Spleen (tissue), 7 donors: ENCODE data around the gene TSR2.

Experiments used
- POLR2A ChIP-seq, 3 donors: fragments of 450-650 bp; IDR thresholded peaks; one replicate each; pipeline ENCODE4 v1.5.1; 2017; ENCODE audit warnings: antibody characterized with exemption in 3 of 3, mild to moderate bottlenecking in 1 of 3
- POLR2AphosphoS5 ChIP-seq, 3 donors: sonication (generic); formaldehyde crosslinking; IDR thresholded peaks; one replicate each; pipeline ENCODE4 v1.5.1; 2017; ENCODE audit warnings: antibody characterized with exemption in 3 of 3
- TF ChIP-seq, protein P1 (sequence below), 11 experiments: fragments of 200-600 bp in 7 of 11; fragments of 450-650 bp in 4 of 11; sonication (generic) in 4 of 11; IDR thresholded peaks in 8 of 11; conservative IDR thresholded peaks in 3 of 11; 1 replicate in 7 of 11; 2 replicates in 4 of 11; pipeline versions ENCODE4 v1.4.0 to v1.8.0; 2016 to 2021; ENCODE audit warnings: antibody characterized with exemption in 11 of 11, inconsistent platforms in 4 of 11, mild to moderate bottlenecking in 1 of 11
- donor health status: DM: no; HTN: no; CAD: no; lungs with moderate emphysema.
- donor health status: DM: no; HTN: no; CAD: no.
- donor health status: DM: no; HTN: no; CAD: no.

DNA sequence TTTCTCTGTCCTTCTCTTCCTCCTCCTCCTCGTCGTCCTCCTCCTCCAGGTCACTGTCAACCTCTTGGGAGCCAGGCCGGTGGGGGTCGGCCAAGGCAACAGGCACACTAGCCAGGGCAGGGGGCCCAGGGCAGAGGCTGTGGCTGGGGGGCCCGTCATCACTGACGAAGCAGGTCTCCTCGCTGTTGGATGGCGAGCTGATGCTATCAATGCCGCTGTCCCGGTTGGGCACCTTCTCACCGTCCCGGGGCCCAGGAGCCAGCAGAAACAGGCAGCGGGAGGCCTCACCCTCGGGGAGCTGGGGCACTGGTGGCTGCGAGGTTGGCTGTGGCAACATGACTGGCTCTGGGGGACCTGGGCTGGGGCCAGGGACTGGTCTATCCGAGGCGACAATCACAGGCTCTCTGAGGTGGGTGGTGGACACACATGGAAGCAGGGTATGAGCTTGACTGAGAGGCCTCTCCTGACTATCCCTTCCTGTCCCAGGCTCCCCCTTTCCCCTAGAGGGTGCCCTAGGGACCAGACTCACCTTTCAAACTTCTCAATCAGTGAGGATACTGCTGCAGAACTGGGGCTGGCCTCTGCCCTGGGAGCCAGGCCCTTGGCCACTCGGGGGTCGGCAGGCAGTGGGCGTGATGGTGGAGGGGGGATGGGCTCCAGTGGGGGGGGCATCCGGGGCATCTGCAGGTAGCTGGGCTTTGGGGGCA, 30.0 kb downstream of the TSR2 start:
- TF ChIP-seq, protein P1, sequence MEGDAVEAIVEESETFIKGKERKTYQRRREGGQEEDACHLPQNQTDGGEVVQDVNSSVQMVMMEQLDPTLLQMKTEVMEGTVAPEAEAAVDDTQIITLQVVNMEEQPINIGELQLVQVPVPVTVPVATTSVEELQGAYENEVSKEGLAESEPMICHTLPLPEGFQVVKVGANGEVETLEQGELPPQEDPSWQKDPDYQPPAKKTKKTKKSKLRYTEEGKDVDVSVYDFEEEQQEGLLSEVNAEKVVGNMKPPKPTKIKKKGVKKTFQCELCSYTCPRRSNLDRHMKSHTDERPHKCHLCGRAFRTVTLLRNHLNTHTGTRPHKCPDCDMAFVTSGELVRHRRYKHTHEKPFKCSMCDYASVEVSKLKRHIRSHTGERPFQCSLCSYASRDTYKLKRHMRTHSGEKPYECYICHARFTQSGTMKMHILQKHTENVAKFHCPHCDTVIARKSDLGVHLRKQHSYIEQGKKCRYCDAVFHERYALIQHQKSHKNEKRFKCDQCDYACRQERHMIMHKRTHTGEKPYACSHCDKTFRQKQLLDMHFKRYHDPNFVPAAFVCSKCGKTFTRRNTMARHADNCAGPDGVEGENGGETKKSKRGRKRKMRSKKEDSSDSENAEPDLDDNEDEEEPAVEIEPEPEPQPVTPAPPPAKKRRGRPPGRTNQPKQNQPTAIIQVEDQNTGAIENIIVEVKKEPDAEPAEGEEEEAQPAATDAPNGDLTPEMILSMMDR (IDR thresholded peaks at IDR 0.05 in 8 of 11, conservative IDR thresholded peaks at IDR 0.05 in 3 of 11), result no peak
- TF ChIP-seq POLR2A (IDR thresholded peaks at IDR 0.05) (no peak), POLR2AphosphoS5 (IDR thresholded peaks at IDR 0.05) (no peak)
